HFFc6 (cell line): Measurements from ENCODE around the gene AKAP4. TPM values are rescaled to one million over a fixed set of nuclear protein-coding genes. Genes with fewer than 3 reads are reported as not detected.

Experiments used
- DNase-seq: peaks from one replicate; pipeline ENCODE4 v3.0.0-alpha.2; 2018
- H3K27ac Mint-ChIP-seq: 2 replicates; pipeline ENCODE4 v1.8.0; 2020; ENCODE audit warnings: mild to moderate bottlenecking, mixed read lengths
- H3K27me3 Mint-ChIP-seq: 2 replicates; pipeline ENCODE4 v1.8.0; 2021; ENCODE audit warnings: mild to moderate bottlenecking, moderate library complexity, mixed read lengths; ENCODE audit not compliant: insufficient read depth
- H3K36me3 Mint-ChIP-seq: 2 replicates; pipeline ENCODE4 v1.8.0; 2021; ENCODE audit warnings: low read depth, mixed read lengths
- H3K4me1 Mint-ChIP-seq: 2 replicates; pipeline ENCODE4 v1.8.0; 2020; ENCODE audit warnings: low read depth, mixed read lengths
- H3K4me3 Mint-ChIP-seq: 2 replicates; pipeline ENCODE4 v1.8.0; 2020; ENCODE audit warnings: mild to moderate bottlenecking, moderate library complexity, mixed read lengths
- H3K9me3 Mint-ChIP-seq: 2 replicates; pipeline ENCODE4 v1.8.0; 2020; ENCODE audit warnings: mild to moderate bottlenecking, mixed read lengths
- total RNA-seq, 6 experiments: library from RNA; stranded (reverse); fragmentation: NEBNext Ultra II Directional; extraction: Animal tissue kit (Norgen Biotek cat#: 25700); gene quantifications; 2 replicates in 1 of 6; 3 replicates in 5 of 6; pipeline ENCODE4 v1.2.3, GENCODE V29; 2021
- TF ChIP-seq, protein P1 (sequence below): fragments of 200-600 bp; sonication (generic); IDR thresholded peaks from 2 replicates; pipeline ENCODE4 v1.5.0; 2021; ENCODE audit warnings: antibody characterized with exemption, mild to moderate bottlenecking

AKAP4 gene
- total RNA-seq, 6 experiments from 2014 or later, result not detected

DNA sequence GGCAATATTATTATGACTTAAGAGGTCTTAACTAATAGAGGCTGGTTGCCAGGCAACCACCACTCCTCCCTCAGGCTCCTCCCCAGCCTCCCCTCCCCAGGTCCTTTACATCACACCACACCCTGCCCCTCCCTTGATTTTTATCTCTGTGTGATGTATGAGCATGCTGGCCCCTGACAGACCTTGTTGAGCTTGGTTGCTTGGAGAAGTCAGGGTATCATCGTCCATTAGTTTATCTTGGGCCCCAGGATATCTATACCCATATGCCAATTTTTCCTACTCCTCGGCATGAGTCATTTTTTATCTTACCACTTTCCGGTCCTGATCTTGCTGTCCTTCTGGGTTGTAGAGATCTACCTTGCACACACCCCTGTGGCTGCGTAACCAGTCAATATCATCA, 2.5 kb downstream of the AKAP4 start:
- TF ChIP-seq, protein P1, sequence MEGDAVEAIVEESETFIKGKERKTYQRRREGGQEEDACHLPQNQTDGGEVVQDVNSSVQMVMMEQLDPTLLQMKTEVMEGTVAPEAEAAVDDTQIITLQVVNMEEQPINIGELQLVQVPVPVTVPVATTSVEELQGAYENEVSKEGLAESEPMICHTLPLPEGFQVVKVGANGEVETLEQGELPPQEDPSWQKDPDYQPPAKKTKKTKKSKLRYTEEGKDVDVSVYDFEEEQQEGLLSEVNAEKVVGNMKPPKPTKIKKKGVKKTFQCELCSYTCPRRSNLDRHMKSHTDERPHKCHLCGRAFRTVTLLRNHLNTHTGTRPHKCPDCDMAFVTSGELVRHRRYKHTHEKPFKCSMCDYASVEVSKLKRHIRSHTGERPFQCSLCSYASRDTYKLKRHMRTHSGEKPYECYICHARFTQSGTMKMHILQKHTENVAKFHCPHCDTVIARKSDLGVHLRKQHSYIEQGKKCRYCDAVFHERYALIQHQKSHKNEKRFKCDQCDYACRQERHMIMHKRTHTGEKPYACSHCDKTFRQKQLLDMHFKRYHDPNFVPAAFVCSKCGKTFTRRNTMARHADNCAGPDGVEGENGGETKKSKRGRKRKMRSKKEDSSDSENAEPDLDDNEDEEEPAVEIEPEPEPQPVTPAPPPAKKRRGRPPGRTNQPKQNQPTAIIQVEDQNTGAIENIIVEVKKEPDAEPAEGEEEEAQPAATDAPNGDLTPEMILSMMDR, result no peak
- no peak overlapping the region for H3K27ac Mint-ChIP-seq
- H3K9me3 Mint-ChIP-seq, result no peaks in the 10 kb centered on the region
- no peaks in the 10 kb centered on the region for H3K36me3 Mint-ChIP-seq
- DNase-seq, result no peak
- peaks cover 8% of the 10 kb centered on the region for H3K4me1 Mint-ChIP-seq
- H3K27me3 Mint-ChIP-seq, result no peaks in the 10 kb centered on the region; the same call in 1 of the 2 replicates
- H3K4me3 Mint-ChIP-seq, result no peak overlapping the region

DNA sequence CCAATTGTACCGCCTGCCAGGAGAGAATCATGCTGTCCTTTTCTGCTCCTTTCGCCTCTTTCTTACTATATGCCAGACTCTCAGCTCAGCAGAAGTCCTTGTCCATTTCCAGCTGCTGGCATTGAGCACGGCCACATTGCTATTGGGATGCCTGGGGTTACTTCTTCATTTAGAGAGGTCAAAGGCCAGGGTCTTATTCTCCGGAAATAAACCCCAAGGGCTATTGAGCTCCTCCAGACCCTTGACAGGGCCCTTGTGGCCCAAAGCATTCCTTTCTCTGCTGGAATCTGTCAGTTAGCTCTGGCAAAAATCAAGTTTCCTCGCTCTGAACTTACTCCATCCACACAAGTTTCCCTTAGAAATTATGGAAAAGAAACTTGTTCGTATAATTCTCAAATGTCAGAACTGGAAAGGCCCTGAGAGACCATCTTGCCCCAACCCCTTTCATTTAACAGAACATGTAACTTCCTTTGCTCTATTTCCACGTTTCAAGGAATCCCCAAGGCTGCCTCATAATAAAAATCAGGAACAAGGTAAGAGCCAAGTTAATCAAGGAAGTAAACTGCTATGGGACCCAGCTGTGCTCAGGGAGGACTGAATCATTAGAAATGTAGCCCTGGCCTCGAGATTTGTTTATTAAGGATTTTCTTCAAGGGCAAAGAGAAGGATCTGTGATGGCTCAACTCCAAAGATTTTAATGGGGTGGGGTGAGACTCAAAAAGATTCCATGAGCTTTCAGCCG, 11.8 kb downstream of the AKAP4 start:
- no peak for DNase-seq
- no peaks in the 10 kb centered on the region for H3K36me3 Mint-ChIP-seq
- H3K27ac Mint-ChIP-seq, result no peak overlapping the region
- no peaks in the 10 kb centered on the region; the same call in 1 of the 2 replicates for H3K9me3 Mint-ChIP-seq
- TF ChIP-seq, protein P1, result no peak
- no peaks in the 10 kb centered on the region for H3K4me1 Mint-ChIP-seq
- no peak overlapping the region for H3K4me3 Mint-ChIP-seq
- H3K27me3 Mint-ChIP-seq, result peaks cover 2% of the 10 kb centered on the region; the same call in 1 of the 2 replicates

DNA sequence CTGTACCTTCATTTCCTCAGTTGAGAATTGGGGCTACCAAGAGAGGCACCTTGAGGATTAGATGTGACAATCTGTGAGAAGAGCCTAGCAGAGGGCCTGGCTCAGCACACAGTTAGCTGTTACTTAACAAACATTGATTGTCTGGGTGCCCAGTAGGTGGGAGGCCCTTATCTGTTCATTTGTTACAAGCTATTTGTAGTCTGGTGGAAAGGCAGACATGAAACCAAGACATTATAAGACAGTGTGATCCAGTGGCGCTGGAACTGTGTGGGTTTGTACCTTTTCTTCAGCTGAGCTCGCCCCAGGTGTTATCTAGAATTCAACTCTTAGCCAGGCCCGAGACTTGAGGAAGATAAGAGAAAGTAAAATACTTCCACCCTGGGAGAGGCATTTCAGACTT, 16.9 kb downstream of the AKAP4 start:
- no peaks in the 10 kb centered on the region for H3K4me1 Mint-ChIP-seq
- no peaks in the 10 kb centered on the region for H3K9me3 Mint-ChIP-seq
- H3K4me3 Mint-ChIP-seq, result no peak overlapping the region
- no peak overlapping the region for H3K27ac Mint-ChIP-seq
- H3K36me3 Mint-ChIP-seq, result no peaks in the 10 kb centered on the region
- TF ChIP-seq, protein P1, result no peak
- DNase-seq, result no peak
- peaks cover 1% of the 10 kb centered on the region; the same call in 1 of the 2 replicates for H3K27me3 Mint-ChIP-seq

DNA sequence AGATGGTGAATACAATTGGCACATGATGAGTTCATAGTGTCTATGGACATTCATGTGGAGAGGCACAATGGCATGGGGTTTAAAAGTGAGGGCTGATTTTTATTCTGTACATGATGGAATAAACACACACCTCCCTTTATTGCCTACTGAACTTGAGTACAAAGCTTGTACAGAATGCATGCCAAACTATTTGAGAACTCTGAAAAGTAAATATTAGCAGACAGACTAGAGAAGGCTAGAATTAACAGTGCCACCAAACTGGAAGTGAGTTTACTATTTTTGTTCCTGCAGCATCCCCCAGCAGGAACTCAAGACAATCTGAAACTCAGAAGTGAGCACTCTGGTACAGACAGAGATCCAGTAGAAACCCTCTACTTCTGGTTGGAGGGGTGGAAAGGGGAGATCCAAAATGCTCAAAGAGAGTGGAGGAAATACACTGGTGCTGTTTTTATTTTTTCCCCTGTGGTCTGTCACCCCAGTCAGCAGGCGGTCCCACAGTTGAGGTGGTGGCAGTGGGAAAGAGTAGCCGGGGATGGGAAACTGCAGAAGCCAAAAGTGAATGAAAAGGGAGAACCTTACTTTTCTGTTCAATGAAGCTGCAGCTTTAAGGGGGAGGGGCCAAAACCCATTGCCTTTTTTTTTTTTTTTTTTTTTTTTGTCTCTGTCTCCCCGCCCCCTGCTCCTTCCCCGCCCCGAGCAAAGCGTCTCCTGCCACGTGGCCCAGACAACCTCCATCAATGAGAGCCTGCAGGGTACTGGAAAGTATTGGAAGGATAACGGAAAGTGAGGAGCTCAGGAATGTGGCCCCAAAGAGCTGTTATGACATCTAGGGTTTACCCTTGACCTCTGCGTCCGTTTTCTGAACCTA, 20.5 kb downstream of the AKAP4 start:
- no peak for DNase-seq
- no peaks in the 10 kb centered on the region for H3K4me1 Mint-ChIP-seq
- H3K36me3 Mint-ChIP-seq, result no peaks in the 10 kb centered on the region
- no peak overlapping the region for H3K27ac Mint-ChIP-seq
- no peaks in the 10 kb centered on the region for H3K9me3 Mint-ChIP-seq
- TF ChIP-seq, protein P1, result no peak
- H3K4me3 Mint-ChIP-seq, result no peak overlapping the region
- H3K27me3 Mint-ChIP-seq, result peaks cover 1% of the 10 kb centered on the region; the same call in 1 of the 2 replicates

DNA sequence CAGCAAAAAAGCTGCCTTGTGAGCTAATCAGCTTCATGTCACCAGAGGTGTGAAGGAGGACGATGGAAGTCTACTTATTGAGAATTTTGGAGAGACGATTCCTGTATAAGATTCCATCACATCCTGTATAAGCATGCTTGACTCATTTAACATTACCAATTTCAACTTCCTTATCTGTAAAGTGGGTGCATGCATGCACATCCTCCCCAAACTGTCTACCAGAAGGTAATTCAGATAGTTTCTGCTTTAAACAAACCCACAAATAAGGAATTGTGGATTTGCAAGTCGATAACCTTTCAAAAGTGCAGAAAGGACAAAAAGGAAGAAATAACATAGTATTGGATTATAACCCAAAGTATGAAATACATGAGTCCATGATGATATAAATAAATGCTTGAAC, 31.1 kb downstream of the AKAP4 start:
- H3K27ac Mint-ChIP-seq, result no peak overlapping the region
- H3K27me3 Mint-ChIP-seq, result no peaks in the 10 kb centered on the region
- no peaks in the 10 kb centered on the region for H3K36me3 Mint-ChIP-seq
- DNase-seq, result no peak
- TF ChIP-seq, protein P1, result no peak
- no peak overlapping the region for H3K4me3 Mint-ChIP-seq
- no peaks in the 10 kb centered on the region for H3K4me1 Mint-ChIP-seq
- no peaks in the 10 kb centered on the region for H3K9me3 Mint-ChIP-seq
